ENCODE results near the gene RASGRF2.

DNA sequence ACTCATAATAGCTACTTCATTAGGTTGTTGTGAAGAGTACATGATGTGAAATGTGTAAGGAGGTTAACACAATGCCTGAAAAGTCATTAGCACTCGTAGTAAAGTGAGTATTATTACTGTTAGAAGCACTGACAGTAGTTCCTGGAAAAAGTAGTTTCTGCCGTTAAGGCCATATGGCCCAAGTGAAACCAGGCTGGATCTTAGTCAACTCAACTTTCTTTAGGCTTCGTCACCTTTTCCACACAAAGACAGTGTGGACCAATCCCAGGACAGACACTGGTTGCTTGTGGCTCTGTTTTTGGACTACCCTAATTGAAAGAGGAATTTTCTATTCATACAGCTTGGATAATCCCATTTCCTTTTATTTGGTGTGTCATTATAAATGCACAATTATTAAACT is 243.6 kb downstream of the RASGRF2 start:
- TF ChIP-seq EZH2 (IDR thresholded peaks at IDR 0.05; ENCODE audit: insufficient read depth, poor library complexity, severe bottlenecking), result no peak
- TF ChIP-seq EZH2phosphoT487 (IDR thresholded peaks at IDR 0.05; ENCODE audit: insufficient read depth, low read depth), result no peak

All from GM23248 (cell line).